GM12878 (cell line): ENCODE data around the gene CSH1. TPM values are rescaled to one million over a fixed set of nuclear protein-coding genes. Genes with fewer than 3 reads are reported as not detected.
A peak's percentile ranks its signal among the peaks of the same experiment; 100 is the strongest.

Source experiments
- ETV6 ChIP-seq, 2 experiments: fragments of 450-650 bp in 1 of 2; IDR thresholded peaks in 1 of 2; conservative IDR thresholded peaks in 1 of 2; 2 replicates each; pipeline ENCODE4 v1.6.1; 2014; ENCODE audit warnings: antibody characterized with exemption in 1 of 2, borderline replicate concordance in 1 of 2, low read depth in 1 of 2, mild to moderate bottlenecking in 1 of 2, moderate library complexity in 1 of 2
- GABPA ChIP-seq: IDR thresholded peaks from 2 replicates; pipeline ENCODE4 v1.6.1; 2014; ENCODE audit warnings: antibody characterized with exemption, low read depth, mild to moderate bottlenecking, inconsistent platforms
- IKZF1 ChIP-seq: fragments of 450-650 bp; conservative IDR thresholded peaks from 2 replicates; pipeline ENCODE4 v1.6.1; 2017; ENCODE audit warnings: antibody characterized with exemption, mild to moderate bottlenecking
- JUND ChIP-seq: IDR thresholded peaks from 2 replicates; pipeline ENCODE4 v1.6.1; 2012; ENCODE audit warnings: low read depth, mild to moderate bottlenecking, low read length, improper control_type of control experiment, moderate library complexity
- KAT2A ChIP-seq: conservative IDR thresholded peaks from 2 replicates; pipeline ENCODE4 v1.6.1; 2011; ENCODE audit warnings: low read depth, low read length; ENCODE audit not compliant: control insufficient read depth
- MTA2 ChIP-seq: fragments of 450-650 bp; IDR thresholded peaks from 2 replicates; pipeline ENCODE4 v1.6.1; 2016; ENCODE audit warnings: low read depth, mild to moderate bottlenecking, moderate library complexity
- NFYA ChIP-seq: IDR thresholded peaks from 2 replicates; pipeline ENCODE4 v1.6.1; 2011; ENCODE audit warnings: low read depth, mild to moderate bottlenecking, low read length, improper control_type of control experiment, borderline replicate concordance
- NFYB ChIP-seq: IDR thresholded peaks from 2 replicates; pipeline ENCODE4 v1.6.1; 2011; ENCODE audit warnings: low read depth, mild to moderate bottlenecking, low read length, improper control_type of control experiment, moderate library complexity; ENCODE audit not compliant: insufficient read depth
- NR2F1 ChIP-seq: fragments of 450-650 bp; conservative IDR thresholded peaks from 2 replicates; pipeline ENCODE4 v1.6.1; 2017; ENCODE audit warnings: mild to moderate bottlenecking
- PAX5 ChIP-seq: IDR thresholded peaks from 2 replicates; pipeline ENCODE4 v1.6.1; 2011; ENCODE audit warnings: low read depth, low read length, borderline replicate concordance
- RCOR1 ChIP-seq: conservative IDR thresholded peaks from 2 replicates; pipeline ENCODE4 v1.6.1; 2012; ENCODE audit warnings: low read depth, low read length, improper control_type of control experiment
- SMAD5 ChIP-seq: IDR thresholded peaks from 2 replicates; pipeline ENCODE4 v1.6.1; 2016; ENCODE audit warnings: antibody characterized with exemption, low read depth
- TCF3 ChIP-seq: IDR thresholded peaks from 2 replicates; pipeline ENCODE4 v1.6.1; 2012; ENCODE audit warnings: low read depth, mild to moderate bottlenecking, low read length, borderline replicate concordance; ENCODE audit not compliant: insufficient read depth
- WRNIP1 ChIP-seq: IDR thresholded peaks from 2 replicates; pipeline ENCODE4 v1.6.1; 2011; ENCODE audit warnings: low read depth, low read length, improper control_type of control experiment, borderline replicate concordance
- polyA plus RNA-seq, 11 experiments: library from polyadenylated mRNA; depleted of rRNA in 4 of 11; unstranded in 6 of 11; stranded (reverse) in 5 of 11; fragments of >200 nt; fragmentation: Nextera tagmentation in 4 of 11; fragmentation: Illumina TruSeq in 1 of 11; extraction: Ambion mirVana in 4 of 11; extraction: Trizol in 1 of 11; gene quantifications; 1 replicate in 1 of 11; 2 replicates in 10 of 11; pipeline versions ENCODE4 v1.2.1 to v1.2.3, GENCODE V29; 2011 to 2016; ENCODE audit warnings: inconsistent platforms in 2 of 11, missing spikeins in 2 of 11, low read depth in 1 of 11
- total RNA-seq, 4 experiments: library from RNA; depleted of rRNA in 3 of 4; stranded (reverse); fragments of >200 nt in 3 of 4; fragmentation: Illumina TruSeq in 1 of 4; extraction: Trizol in 1 of 4; gene quantifications; 2 replicates each; pipeline versions ENCODE4 v1.2.1 to v1.2.3, GENCODE V29; 2013 to 2021
- TF ChIP-seq, protein P1 (sequence below): fragments of 450-650 bp; conservative IDR thresholded peaks from 2 replicates; pipeline ENCODE4 v1.6.1; 2017; ENCODE audit warnings: mild to moderate bottlenecking, moderate library complexity
- TF ChIP-seq, protein P2 (sequence below): fragments of 450-650 bp; IDR thresholded peaks from 2 replicates; pipeline ENCODE4 v1.6.1; 2017; ENCODE audit warnings: mild to moderate bottlenecking, moderate library complexity
- TF ChIP-seq, protein P3 (sequence below): IDR thresholded peaks from 2 replicates; pipeline ENCODE4 v1.6.1; 2011; ENCODE audit warnings: mild to moderate bottlenecking, low read depth, low read length, moderate library complexity; ENCODE audit not compliant: insufficient replicate concordance
- TF ChIP-seq, protein P4 (sequence below): IDR thresholded peaks from 2 replicates; pipeline ENCODE4 v1.6.1; 2012; ENCODE audit warnings: low read length, inconsistent platforms
- TF ChIP-seq, protein P5 (sequence below): fragments of 450-650 bp; IDR thresholded peaks from 2 replicates; pipeline ENCODE4 v1.6.1; 2017; ENCODE audit warnings: low read depth, mild to moderate bottlenecking, moderate library complexity

CSH1 gene
- total and polyA plus RNA-seq, 10 of the 15 experiments (the other 5 are each of a cell fraction or from before 2014, with no cell fraction given), result not detected

DNA sequence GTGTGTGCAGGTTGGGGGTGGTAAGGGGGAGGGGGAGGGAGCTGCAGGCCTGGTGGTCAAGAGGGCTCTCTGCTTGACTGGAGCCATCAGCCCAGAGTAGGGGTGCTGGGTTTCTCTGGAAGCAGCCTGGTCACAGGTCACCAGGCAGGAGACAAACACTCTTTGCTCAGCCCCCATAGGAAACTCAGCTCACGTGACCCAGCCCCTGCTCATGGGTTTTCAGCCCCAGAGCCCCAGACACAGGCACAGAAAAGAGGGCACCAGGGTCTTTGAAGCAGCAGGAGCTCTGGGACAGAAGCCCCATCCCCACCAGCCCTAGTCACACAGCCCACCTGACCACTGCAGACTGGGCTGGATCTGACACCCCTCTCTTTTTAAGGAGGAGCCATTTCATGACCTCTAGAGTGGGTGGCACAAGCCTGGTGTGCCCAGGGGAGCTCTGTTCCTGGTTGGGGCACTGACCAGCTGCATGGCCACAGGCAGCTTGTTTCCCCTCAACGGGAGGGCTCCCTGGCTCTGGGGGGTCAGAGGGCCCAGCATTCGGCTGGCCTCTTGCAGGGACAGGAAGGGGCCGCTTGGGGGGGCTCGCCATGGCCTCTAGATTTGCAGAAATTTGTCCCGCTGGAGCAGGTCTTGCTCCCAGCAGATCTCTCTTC lies 49.5 kb upstream of the CSH1 start (continued):
- TF ChIP-seq, protein P1, sequence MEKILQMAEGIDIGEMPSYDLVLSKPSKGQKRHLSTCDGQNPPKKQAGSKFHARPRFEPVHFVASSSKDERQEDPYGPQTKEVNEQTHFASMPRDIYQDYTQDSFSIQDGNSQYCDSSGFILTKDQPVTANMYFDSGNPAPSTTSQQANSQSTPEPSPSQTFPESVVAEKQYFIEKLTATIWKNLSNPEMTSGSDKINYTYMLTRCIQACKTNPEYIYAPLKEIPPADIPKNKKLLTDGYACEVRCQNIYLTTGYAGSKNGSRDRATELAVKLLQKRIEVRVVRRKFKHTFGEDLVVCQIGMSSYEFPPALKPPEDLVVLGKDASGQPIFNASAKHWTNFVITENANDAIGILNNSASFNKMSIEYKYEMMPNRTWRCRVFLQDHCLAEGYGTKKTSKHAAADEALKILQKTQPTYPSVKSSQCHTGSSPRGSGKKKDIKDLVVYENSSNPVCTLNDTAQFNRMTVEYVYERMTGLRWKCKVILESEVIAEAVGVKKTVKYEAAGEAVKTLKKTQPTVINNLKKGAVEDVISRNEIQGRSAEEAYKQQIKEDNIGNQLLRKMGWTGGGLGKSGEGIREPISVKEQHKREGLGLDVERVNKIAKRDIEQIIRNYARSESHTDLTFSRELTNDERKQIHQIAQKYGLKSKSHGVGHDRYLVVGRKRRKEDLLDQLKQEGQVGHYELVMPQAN, result no peak
- TF ChIP-seq, protein P2, sequence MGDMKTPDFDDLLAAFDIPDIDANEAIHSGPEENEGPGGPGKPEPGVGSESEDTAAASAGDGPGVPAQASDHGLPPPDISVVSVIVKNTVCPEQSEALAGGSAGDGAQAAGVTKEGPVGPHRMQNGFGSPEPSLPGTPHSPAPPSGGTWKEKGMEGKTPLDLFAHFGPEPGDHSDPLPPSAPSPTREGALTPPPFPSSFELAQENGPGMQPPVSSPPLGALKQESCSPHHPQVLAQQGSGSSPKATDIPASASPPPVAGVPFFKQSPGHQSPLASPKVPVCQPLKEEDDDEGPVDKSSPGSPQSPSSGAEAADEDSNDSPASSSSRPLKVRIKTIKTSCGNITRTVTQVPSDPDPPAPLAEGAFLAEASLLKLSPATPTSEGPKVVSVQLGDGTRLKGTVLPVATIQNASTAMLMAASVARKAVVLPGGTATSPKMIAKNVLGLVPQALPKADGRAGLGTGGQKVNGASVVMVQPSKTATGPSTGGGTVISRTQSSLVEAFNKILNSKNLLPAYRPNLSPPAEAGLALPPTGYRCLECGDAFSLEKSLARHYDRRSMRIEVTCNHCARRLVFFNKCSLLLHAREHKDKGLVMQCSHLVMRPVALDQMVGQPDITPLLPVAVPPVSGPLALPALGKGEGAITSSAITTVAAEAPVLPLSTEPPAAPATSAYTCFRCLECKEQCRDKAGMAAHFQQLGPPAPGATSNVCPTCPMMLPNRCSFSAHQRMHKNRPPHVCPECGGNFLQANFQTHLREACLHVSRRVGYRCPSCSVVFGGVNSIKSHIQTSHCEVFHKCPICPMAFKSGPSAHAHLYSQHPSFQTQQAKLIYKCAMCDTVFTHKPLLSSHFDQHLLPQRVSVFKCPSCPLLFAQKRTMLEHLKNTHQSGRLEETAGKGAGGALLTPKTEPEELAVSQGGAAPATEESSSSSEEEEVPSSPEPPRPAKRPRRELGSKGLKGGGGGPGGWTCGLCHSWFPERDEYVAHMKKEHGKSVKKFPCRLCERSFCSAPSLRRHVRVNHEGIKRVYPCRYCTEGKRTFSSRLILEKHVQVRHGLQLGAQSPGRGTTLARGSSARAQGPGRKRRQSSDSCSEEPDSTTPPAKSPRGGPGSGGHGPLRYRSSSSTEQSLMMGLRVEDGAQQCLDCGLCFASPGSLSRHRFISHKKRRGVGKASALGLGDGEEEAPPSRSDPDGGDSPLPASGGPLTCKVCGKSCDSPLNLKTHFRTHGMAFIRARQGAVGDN, result no peak
- no peak for TF ChIP-seq TCF3
- no peak for TF ChIP-seq KAT2A
- TF ChIP-seq ETV6 (conservative IDR thresholded peaks at IDR 0.05 in 1 of 2, IDR thresholded peaks at IDR 0.05 in 1 of 2; ENCODE audit: borderline replicate concordance in 1 of 2, low read depth in 1 of 2), result no peak
- TF ChIP-seq WRNIP1, result no peak
- no peak for TF ChIP-seq NFYA
- TF ChIP-seq PAX5, result peak; percentile 68; the same call in 1 of the 2 replicates
- TF ChIP-seq, protein P3, sequence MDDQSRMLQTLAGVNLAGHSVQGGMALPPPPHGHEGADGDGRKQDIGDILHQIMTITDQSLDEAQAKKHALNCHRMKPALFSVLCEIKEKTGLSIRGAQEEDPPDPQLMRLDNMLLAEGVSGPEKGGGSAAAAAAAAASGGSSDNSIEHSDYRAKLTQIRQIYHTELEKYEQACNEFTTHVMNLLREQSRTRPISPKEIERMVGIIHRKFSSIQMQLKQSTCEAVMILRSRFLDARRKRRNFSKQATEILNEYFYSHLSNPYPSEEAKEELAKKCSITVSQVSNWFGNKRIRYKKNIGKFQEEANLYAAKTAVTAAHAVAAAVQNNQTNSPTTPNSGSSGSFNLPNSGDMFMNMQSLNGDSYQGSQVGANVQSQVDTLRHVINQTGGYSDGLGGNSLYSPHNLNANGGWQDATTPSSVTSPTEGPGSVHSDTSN, result no peak
- peak; percentile 46; the same call in 1 of the 2 replicates for TF ChIP-seq NR2F1
- TF ChIP-seq, protein P4, sequence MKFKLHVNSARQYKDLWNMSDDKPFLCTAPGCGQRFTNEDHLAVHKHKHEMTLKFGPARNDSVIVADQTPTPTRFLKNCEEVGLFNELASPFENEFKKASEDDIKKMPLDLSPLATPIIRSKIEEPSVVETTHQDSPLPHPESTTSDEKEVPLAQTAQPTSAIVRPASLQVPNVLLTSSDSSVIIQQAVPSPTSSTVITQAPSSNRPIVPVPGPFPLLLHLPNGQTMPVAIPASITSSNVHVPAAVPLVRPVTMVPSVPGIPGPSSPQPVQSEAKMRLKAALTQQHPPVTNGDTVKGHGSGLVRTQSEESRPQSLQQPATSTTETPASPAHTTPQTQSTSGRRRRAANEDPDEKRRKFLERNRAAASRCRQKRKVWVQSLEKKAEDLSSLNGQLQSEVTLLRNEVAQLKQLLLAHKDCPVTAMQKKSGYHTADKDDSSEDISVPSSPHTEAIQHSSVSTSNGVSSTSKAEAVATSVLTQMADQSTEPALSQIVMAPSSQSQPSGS, result no peak
- TF ChIP-seq JUND, result no peak
- no peak for TF ChIP-seq GABPA
- TF ChIP-seq NFYB, result no peak
- TF ChIP-seq, protein P5, sequence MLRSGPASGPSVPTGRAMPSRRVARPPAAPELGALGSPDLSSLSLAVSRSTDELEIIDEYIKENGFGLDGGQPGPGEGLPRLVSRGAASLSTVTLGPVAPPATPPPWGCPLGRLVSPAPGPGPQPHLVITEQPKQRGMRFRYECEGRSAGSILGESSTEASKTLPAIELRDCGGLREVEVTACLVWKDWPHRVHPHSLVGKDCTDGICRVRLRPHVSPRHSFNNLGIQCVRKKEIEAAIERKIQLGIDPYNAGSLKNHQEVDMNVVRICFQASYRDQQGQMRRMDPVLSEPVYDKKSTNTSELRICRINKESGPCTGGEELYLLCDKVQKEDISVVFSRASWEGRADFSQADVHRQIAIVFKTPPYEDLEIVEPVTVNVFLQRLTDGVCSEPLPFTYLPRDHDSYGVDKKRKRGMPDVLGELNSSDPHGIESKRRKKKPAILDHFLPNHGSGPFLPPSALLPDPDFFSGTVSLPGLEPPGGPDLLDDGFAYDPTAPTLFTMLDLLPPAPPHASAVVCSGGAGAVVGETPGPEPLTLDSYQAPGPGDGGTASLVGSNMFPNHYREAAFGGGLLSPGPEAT, result no peak
- TF ChIP-seq MTA2, result no peak
- TF ChIP-seq IKZF1, result peak; percentile 74
- no peak for TF ChIP-seq SMAD5
- TF ChIP-seq RCOR1, result no peak
